Loucy (cell line): ENCODE results near the gene DRC7.

Source experiments
- H2AFZ ChIP-seq: fragments of 200-600 bp; sonication (generic); 2 replicates; pipeline ENCODE4 v1.6.0; 2016; ENCODE audit warnings: antibody characterized with exemption, mild to moderate bottlenecking, low read length, moderate library complexity
- H3F3A ChIP-seq: fragments of 200-600 bp; 2 replicates; pipeline ENCODE4 v1.6.0; 2016; ENCODE audit warnings: antibody characterized with exemption, low read depth, mild to moderate bottlenecking
- H3K27me3 ChIP-seq: fragments of 200-600 bp; sonication (generic); 2 replicates; pipeline ENCODE4 v1.6.1; 2014; ENCODE audit warnings: low read length, mild to moderate bottlenecking; ENCODE audit not compliant: insufficient read depth, poor library complexity, severe bottlenecking
- H3K36me3 ChIP-seq: fragments of 200-600 bp; sonication (generic); 2 replicates; pipeline ENCODE4 v1.6.1; 2016; ENCODE audit warnings: low read length; ENCODE audit not compliant: insufficient read depth
- H3K4me1 ChIP-seq: fragments of 200-600 bp; sonication (generic); 2 replicates; pipeline ENCODE4 v1.5.1; 2014; ENCODE audit warnings: low read length, mild to moderate bottlenecking; ENCODE audit not compliant: insufficient read depth, poor library complexity, severe bottlenecking
- H3K4me2 ChIP-seq: fragments of 200-600 bp; sonication (generic); 2 replicates; pipeline ENCODE4 v1.6.0; 2014; ENCODE audit warnings: antibody characterized with exemption, low read length, low read depth, mild to moderate bottlenecking; ENCODE audit not compliant: poor library complexity, severe bottlenecking
- H3K4me3 ChIP-seq: fragments of 200-600 bp; sonication (generic); 2 replicates; pipeline ENCODE4 v1.5.1; 2014; ENCODE audit warnings: low read length, mild to moderate bottlenecking, mixed read lengths; ENCODE audit not compliant: poor library complexity, severe bottlenecking
- H3K79me2 ChIP-seq: fragments of 200-600 bp; sonication (generic); 2 replicates; pipeline ENCODE4 v1.6.1; 2014; ENCODE audit warnings: low read length; ENCODE audit not compliant: insufficient read depth
- H3K9ac ChIP-seq: fragments of 200-600 bp; sonication (generic); 2 replicates; pipeline ENCODE4 v1.6.0; 2014; ENCODE audit warnings: mild to moderate bottlenecking, low read depth, low read length, moderate library complexity; ENCODE audit not compliant: poor library complexity, severe bottlenecking
- H3K9me2 ChIP-seq: fragments of 200-600 bp; sonication (generic); replicated peaks from 2 replicates; pipeline ENCODE4 v1.6.1; 2016; ENCODE audit warnings: low read depth, low read length, mixed read lengths
- H3K9me3 ChIP-seq: fragments of 200-600 bp; sonication (generic); 2 replicates; pipeline ENCODE4 v1.6.1; 2014; ENCODE audit warnings: mild to moderate bottlenecking, antibody characterized with exemption, low read length, low read depth; ENCODE audit not compliant: insufficient read depth
- H4K20me1 ChIP-seq: fragments of 200-600 bp; sonication (generic); 2 replicates; pipeline ENCODE4 v1.6.0; 2014; ENCODE audit warnings: antibody characterized with exemption, low read length, mild to moderate bottlenecking; ENCODE audit not compliant: insufficient read depth, poor library complexity, severe bottlenecking
- CTCF ChIP-seq: fragments of 200-600 bp; sonication (generic); conservative IDR thresholded peaks from 2 replicates; pipeline ENCODE4 v1.5.1; 2014; ENCODE audit warnings: mild to moderate bottlenecking, antibody characterized with exemption, low read length
- EZH2phosphoT487 ChIP-seq: fragments of 200-600 bp; IDR thresholded peaks from 2 replicates; pipeline ENCODE4 v1.6.1; 2018; ENCODE audit warnings: antibody characterized with exemption, mild to moderate bottlenecking, moderate library complexity, borderline replicate concordance

The DRC7 gene

GRCh38 chr16:57771141-57771785, 76.7 kb downstream of the DRC7 start:
- no peak overlapping the region for H3K4me2 ChIP-seq
- no peaks in the 10 kb centered on the region for H4K20me1 ChIP-seq
- no peak overlapping the region for H3K9ac ChIP-seq
- H3F3A ChIP-seq, result no peaks in the 10 kb centered on the region
- H3K4me1 ChIP-seq, result no peaks in the 10 kb centered on the region
- no peaks in the 10 kb centered on the region for H3K36me3 ChIP-seq
- no peak overlapping the region for H2AFZ ChIP-seq
- H3K9me3 ChIP-seq, result no peaks in the 10 kb centered on the region
- no peaks in the 10 kb centered on the region for H3K27me3 ChIP-seq
- H3K79me2 ChIP-seq, result no peaks in the 10 kb centered on the region
- H3K9me2 ChIP-seq, result no peaks in the 10 kb centered on the region
- H3K4me3 ChIP-seq, result no peak overlapping the region
- TF ChIP-seq EZH2phosphoT487 (no peak), CTCF (no peak)

- H3K27me3 ChIP-seq, result no peaks in the 10 kb centered on the region
- no peaks in the 10 kb centered on the region for H4K20me1 ChIP-seq
Measured at GRCh38 chr16:57773019-57773418, 78.4 kb downstream of the DRC7 start.

DNA sequence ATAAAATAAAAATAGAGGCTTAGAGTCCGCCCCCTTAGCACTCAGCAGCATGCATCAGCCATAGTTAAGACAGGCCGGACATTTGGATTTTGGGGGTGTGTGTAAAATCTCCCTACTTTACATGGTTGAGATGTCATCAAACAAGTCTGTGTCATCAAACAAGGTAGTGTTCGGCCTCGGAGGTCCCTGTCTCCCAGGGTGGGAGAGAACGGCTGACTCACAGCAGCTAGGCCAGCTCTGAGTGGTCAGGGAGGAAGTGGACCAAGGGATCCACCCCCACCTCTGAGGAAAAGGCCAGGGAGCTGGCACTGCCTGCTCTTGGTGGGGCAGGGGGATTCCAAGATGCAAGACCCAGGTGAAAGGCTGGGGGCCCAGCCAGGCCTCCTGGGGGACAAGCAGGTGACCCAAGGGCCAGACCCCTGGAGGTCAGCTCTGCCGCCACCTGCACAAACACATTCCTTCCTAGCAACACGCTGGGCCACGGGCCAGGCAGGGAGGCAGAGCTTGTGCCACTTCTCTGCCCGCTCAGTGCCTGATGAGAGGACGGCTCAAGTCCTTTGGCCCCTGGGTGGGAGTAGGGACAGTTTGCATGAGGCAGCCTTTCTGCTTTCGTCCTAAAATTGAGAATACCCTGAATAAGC, 79.2 kb downstream of the DRC7 start:
- Histone ChIP-seq H3K36me3 (no peaks in the 10 kb centered on the region), H3K4me3 (no peak overlapping the region), H3K79me2 (no peaks in the 10 kb centered on the region), H4K20me1 (no peaks in the 10 kb centered on the region), H3F3A (no peaks in the 10 kb centered on the region), H3K9me2 (no peaks in the 10 kb centered on the region), H3K27me3 (no peaks in the 10 kb centered on the region), H3K4me1 (no peaks in the 10 kb centered on the region), H2AFZ (no peak overlapping the region), H3K4me2 (no peak overlapping the region), H3K9ac (no peak overlapping the region), H3K9me3 (no peaks in the 10 kb centered on the region)
- TF ChIP-seq EZH2phosphoT487, result no peak
- no peak for TF ChIP-seq CTCF

More at GRCh38 chr16:57773019-57773418, 78.4 kb downstream of the DRC7 start:
- Histone ChIP-seq H2AFZ (no peak overlapping the region), H3K9ac (no peak overlapping the region), H3K4me1 (no peaks in the 10 kb centered on the region), H3K36me3 (no peaks in the 10 kb centered on the region), H3K4me2 (no peak overlapping the region), H3K9me3 (no peaks in the 10 kb centered on the region), H3K79me2 (no peaks in the 10 kb centered on the region), H3K9me2 (no peaks in the 10 kb centered on the region), H3K4me3 (no peak overlapping the region), H3F3A (no peaks in the 10 kb centered on the region)
- TF ChIP-seq EZH2phosphoT487, result no peak
- TF ChIP-seq CTCF, result no peak
